IMR-90 (cell line): ENCODE results near the gene ZNF609. TPM values are rescaled to one million over a fixed set of nuclear protein-coding genes. Genes with fewer than 3 reads are reported as not detected.
A peak's percentile ranks its signal among the peaks of the same experiment; 100 is the strongest.

Source experiments
- ATAC-seq: fragments of 200-7000 bp; cut with Tn5 transposase; 2 replicates; pipeline ENCODE4 v1.9.1; 2020; ENCODE audit warnings: low read depth, mild to moderate bottlenecking, moderate library complexity
- BruUV-seq: library from RNA; stranded (reverse); fragments of 400-500 nt; replicated peaks from 2 replicates; lab custom pipeline; 2021; lab: Mats Ljungman, UMichigan
- CTCF ChIA-PET: fragments of 300-600 bp; formaldehyde crosslinking; extraction: SDS; loops from one replicate; lab custom pipeline; 2021; ENCODE audit warnings: antibody characterized with exemption; lab: Yijun Ruan, JAX
- POLR2A ChIA-PET: fragments of 300-600 bp; sonication (Branson Sonifier 250); formaldehyde crosslinking; loops from one replicate; lab custom pipeline; 2022; ENCODE audit warnings: antibody characterized with exemption; ENCODE audit not compliant: unreplicated experiment; lab: Charles Lee
- DNase-seq: peaks from one replicate; pipeline ENCODE4 v3.0.0; 2013
- H2AFZ ChIP-seq: replicated peaks from 2 replicates; pipeline ENCODE3; 2013; ENCODE audit warnings: low read length, mild to moderate bottlenecking; ENCODE audit not compliant: poor library complexity
- H2AK5ac ChIP-seq: 2 replicates; pipeline ENCODE4 v1.6.1; 2013; ENCODE audit warnings: low read depth, low read length, inconsistent platforms
- H2AK9ac ChIP-seq: replicated peaks from 2 replicates; pipeline ENCODE3; 2013; ENCODE audit warnings: mild to moderate bottlenecking, low read depth, low read length, moderate library complexity; ENCODE audit not compliant: poor library complexity
- H2BK120ac ChIP-seq: 2 replicates; pipeline ENCODE4 v1.6.1; 2013; ENCODE audit warnings: low read depth, low read length, inconsistent platforms
- H2BK15ac ChIP-seq: 3 replicates; pipeline ENCODE4 v1.6.1; 2013; ENCODE audit warnings: low read depth, low read length, inconsistent platforms
- H2BK20ac ChIP-seq: 2 replicates; pipeline ENCODE4 v1.6.1; 2013; ENCODE audit warnings: low read depth, mild to moderate bottlenecking, inconsistent platforms, low read length, moderate library complexity
- H2BK5ac ChIP-seq: 2 replicates; pipeline ENCODE4 v1.6.1; 2013; ENCODE audit warnings: mild to moderate bottlenecking, low read depth, low read length, inconsistent platforms; ENCODE audit not compliant: poor library complexity, severe bottlenecking
- H3K14ac ChIP-seq: replicated peaks from 2 replicates; pipeline ENCODE4 v1.6.1; 2013; ENCODE audit warnings: low read depth, low read length, inconsistent platforms
- H3K18ac ChIP-seq: 2 replicates; pipeline ENCODE4 v1.6.1; 2013; ENCODE audit warnings: low read depth, low read length, control low read depth
- H3K23ac ChIP-seq: 2 replicates; pipeline ENCODE4 v1.6.1; 2013; ENCODE audit warnings: low read depth, low read length, inconsistent platforms
- H3K27ac ChIP-seq: 2 replicates; pipeline ENCODE4 v1.5.1; 2013; ENCODE audit warnings: mild to moderate bottlenecking, control low read depth, low read length; ENCODE audit not compliant: insufficient read depth
- H3K27me3 ChIP-seq: 2 replicates; pipeline ENCODE4 v1.6.1; 2013; ENCODE audit warnings: low read length; ENCODE audit not compliant: control insufficient read depth, insufficient read depth
- H3K36me3 ChIP-seq: 2 replicates; pipeline ENCODE4 v1.6.1; 2013; ENCODE audit warnings: low read length, mixed read lengths; ENCODE audit not compliant: control insufficient read depth, insufficient read depth
- H3K4ac ChIP-seq: 2 replicates; pipeline ENCODE4 v1.6.1; 2013; ENCODE audit warnings: low read depth, low read length, inconsistent platforms
- H3K4me1 ChIP-seq: 2 replicates; pipeline ENCODE4 v1.6.1; 2013; ENCODE audit warnings: low read length, mixed read lengths; ENCODE audit not compliant: control insufficient read depth, insufficient read depth
- H3K4me2 ChIP-seq: 2 replicates; pipeline ENCODE4 v1.6.1; 2013; ENCODE audit warnings: low read depth, mild to moderate bottlenecking, control low read depth, low read length, moderate library complexity
- H3K4me3 ChIP-seq: 2 replicates; pipeline ENCODE4 v1.5.1; 2013; ENCODE audit warnings: low read depth, mild to moderate bottlenecking, control low read depth, low read length, moderate library complexity; ENCODE audit not compliant: insufficient read depth
- H3K56ac ChIP-seq: 2 replicates; pipeline ENCODE4 v1.6.1; 2013; ENCODE audit warnings: low read length, inconsistent platforms; ENCODE audit not compliant: insufficient read depth; ENCODE audit errors: extremely low read depth
- H3K79me1 ChIP-seq, 2 experiments: 2 replicates each; pipeline ENCODE4 v1.6.1; 2013; ENCODE audit warnings: low read length in 2 of 2, inconsistent platforms in 1 of 2, low read depth in 1 of 2
- H3K9ac ChIP-seq: 2 replicates; pipeline ENCODE4 v1.6.1; 2013; ENCODE audit warnings: low read depth, low read length, control low read depth
- H3K9me1 ChIP-seq: 2 replicates; pipeline ENCODE4 v1.6.1; 2013; ENCODE audit warnings: low read length, inconsistent platforms; ENCODE audit not compliant: insufficient read depth
- H3K9me3 ChIP-seq: 2 replicates; pipeline ENCODE4 v1.6.1; 2013; ENCODE audit warnings: low read length; ENCODE audit not compliant: control insufficient read depth, insufficient read depth
- H4K20me1 ChIP-seq: 2 replicates; pipeline ENCODE4 v1.6.1; 2013; ENCODE audit warnings: low read length, inconsistent platforms; ENCODE audit not compliant: insufficient read depth
- H4K5ac ChIP-seq: 2 replicates; pipeline ENCODE4 v1.6.1; 2013; ENCODE audit warnings: mild to moderate bottlenecking, low read depth, low read length, control low read depth
- H4K8ac ChIP-seq, 2 experiments: 2 replicates each; pipeline ENCODE4 v1.6.1; 2013; ENCODE audit warnings: low read depth in 2 of 2, low read length in 2 of 2, control low read depth in 1 of 2, inconsistent platforms in 1 of 2
- H4K91ac ChIP-seq: 2 replicates; pipeline ENCODE4 v1.6.1; 2013; ENCODE audit warnings: low read depth, low read length, inconsistent platforms; ENCODE audit not compliant: insufficient read depth
- BHLHE40 ChIP-seq: fragments of 150-350 bp; IDR thresholded peaks from 2 replicates; pipeline ENCODE4 v1.6.1; 2016; ENCODE audit warnings: mild to moderate bottlenecking, low read depth, low read length
- CEBPB ChIP-seq: IDR thresholded peaks from 2 replicates; pipeline ENCODE4 v1.6.1; 2012; ENCODE audit warnings: low read depth, low read length, improper control_type of control experiment
- CHD1 ChIP-seq: IDR thresholded peaks from 2 replicates; pipeline ENCODE4 v1.6.1; 2012; ENCODE audit warnings: low read depth, low read length, improper control_type of control experiment
- CTCF ChIP-seq: conservative IDR thresholded peaks from 2 replicates; pipeline ENCODE4 v1.5.1; 2012; ENCODE audit warnings: mild to moderate bottlenecking, low read depth, low read length, improper control_type of control experiment
- ELK1 ChIP-seq: fragments of 150-350 bp; IDR thresholded peaks from 2 replicates; pipeline ENCODE4 v1.6.1; 2016; ENCODE audit warnings: low read depth, mild to moderate bottlenecking, low read length, moderate library complexity, borderline replicate concordance
- FOS ChIP-seq: fragments of 150-350 bp; IDR thresholded peaks from 2 replicates; pipeline ENCODE4 v1.6.1; 2016; ENCODE audit warnings: low read depth, low read length
- MAFK ChIP-seq: IDR thresholded peaks from 2 replicates; pipeline ENCODE4 v1.6.1; 2012; ENCODE audit warnings: low read depth, low read length, improper control_type of control experiment
- MAZ ChIP-seq: IDR thresholded peaks from 2 replicates; pipeline ENCODE4 v1.6.1; 2012; ENCODE audit warnings: low read depth, mild to moderate bottlenecking, low read length, improper control_type of control experiment, moderate library complexity, borderline replicate concordance
- MXI1 ChIP-seq: IDR thresholded peaks from 2 replicates; pipeline ENCODE4 v1.6.1; 2012; ENCODE audit warnings: low read depth, mild to moderate bottlenecking, low read length, moderate library complexity, borderline replicate concordance
- NFE2L2 ChIP-seq: fragments of 150-350 bp; IDR thresholded peaks from 2 replicates; pipeline ENCODE4 v1.6.1; 2016; ENCODE audit warnings: low read depth, mild to moderate bottlenecking, low read length
- POLR2A ChIP-seq: IDR thresholded peaks from 2 replicates; pipeline ENCODE4 v1.6.1; 2012; ENCODE audit warnings: mild to moderate bottlenecking, low read depth, low read length
- RAD21 ChIP-seq: IDR thresholded peaks from 2 replicates; pipeline ENCODE4 v1.6.1; 2012; ENCODE audit warnings: low read length, improper control_type of control experiment
- RCOR1 ChIP-seq: IDR thresholded peaks from 2 replicates; pipeline ENCODE4 v1.6.1; 2012; ENCODE audit warnings: mild to moderate bottlenecking, low read length, improper control_type of control experiment; ENCODE audit not compliant: insufficient replicate concordance
- RFX5 ChIP-seq: IDR thresholded peaks from 2 replicates; pipeline ENCODE4 v1.8.0; 2012; ENCODE audit warnings: low read depth, mild to moderate bottlenecking, low read length, moderate library complexity
- SMC3 ChIP-seq: fragments of 150-350 bp; IDR thresholded peaks from 2 replicates; pipeline ENCODE4 v1.6.1; 2016; ENCODE audit warnings: low read depth, mild to moderate bottlenecking, antibody characterized with exemption, low read length, moderate library complexity
- USF2 ChIP-seq: fragments of 150-350 bp; IDR thresholded peaks from 2 replicates; pipeline ENCODE4 v1.6.1; 2017; ENCODE audit warnings: mild to moderate bottlenecking, antibody characterized with exemption, low read length, low read depth
- dilution Hi-C: fragments of 300-500 bp; cut with HindIII; formaldehyde crosslinking; loops from one replicate; pipeline ENCODE4 v1.14.3; 2018; ENCODE audit warnings: low sequenced_read_pairs; ENCODE audit not compliant: unreplicated experiment
- in situ Hi-C: fragments of 300-500 bp; cut with MboI; formaldehyde crosslinking; loops from 3 replicates; pipeline ENCODE4 v1.14.3; 2019; ENCODE audit warnings: low sequenced_read_pairs, inconsistent platforms, mixed read lengths
- intact Hi-C: fragments of 100-400 bp; cut with micrococcal nuclease; formaldehyde crosslinking; loops from 2 replicates; pipeline ENCODE4 v1.10.0; 2022
- polyA plus RNA-seq, 3 experiments: library from polyadenylated mRNA; depleted of rRNA; stranded (reverse); fragments of >200 nt; gene quantifications; 2 replicates each; pipeline ENCODE4 v1.2.3, GENCODE V29; 2012; ENCODE audit warnings: low replicate concordance in 1 of 3
- total RNA-seq: library from RNA; depleted of rRNA; stranded (reverse); fragments of >200 nt; gene quantifications from 2 replicates; pipeline ENCODE4 v1.2.3, GENCODE V29; 2012

The ZNF609 gene
- total and polyA plus RNA-seq, 2 of the 4 experiments (the other 2 are of a cell fraction), result 10.4 to 12.5 TPM

- peaks cover 75% of the 10 kb centered on the region for H4K20me1 ChIP-seq
- H2BK5ac ChIP-seq, result no peak overlapping the region
- no peak overlapping the region for H3K9ac ChIP-seq
- peaks cover 7% of the 10 kb centered on the region; the same call in 1 of the 2 replicates for H3K36me3 ChIP-seq
- dilution Hi-C loops (no loop called here), in situ Hi-C loops (no loop called here), intact Hi-C loops (no loop called here)
- no peak for TF ChIP-seq BHLHE40
- TF ChIP-seq FOS, result no peak
- no peak for TF ChIP-seq CTCF
- no peak for TF ChIP-seq USF2
- TF ChIP-seq CEBPB, result no peak
- no peak for TF ChIP-seq MAFK
- TF ChIP-seq MXI1, result no peak
- TF ChIP-seq POLR2A, result no peak
- TF ChIP-seq NFE2L2, result no peak
- no peak for TF ChIP-seq RAD21
- TF ChIP-seq ELK1, result no peak
- no peak for TF ChIP-seq CHD1
- TF ChIP-seq RCOR1, result no peak
- TF ChIP-seq SMC3, result no peak
- TF ChIP-seq RFX5, result no peak
- TF ChIP-seq MAZ, result no peak
- no peak overlapping the region for H3K56ac ChIP-seq
- ChIA-PET CTCF (no interaction called here), POLR2A (no interaction called here)
- BruUV-seq, result no TSS peak
- H2BK15ac ChIP-seq, result no peak overlapping the region
- H3K4me3 ChIP-seq, result no peak overlapping the region
- H4K8ac ChIP-seq, result no peak overlapping the region
- H3K18ac ChIP-seq, result no peak overlapping the region
- 0 out of 2 replicates have a peak overlapping the region, but pooled peaks have one; percentile 11 for H3K14ac ChIP-seq
- H2AFZ ChIP-seq, result no peak overlapping the region
- no peaks in the 10 kb centered on the region for H3K9me3 ChIP-seq
- peaks cover 27% of the 10 kb centered on the region for H3K4me1 ChIP-seq
- H2BK20ac ChIP-seq, result no peak overlapping the region
- H3K23ac ChIP-seq, result peak overlapping the region; percentile 60; the same call in 1 of the 2 replicates
- H3K4ac ChIP-seq, result no peak overlapping the region
- H3K9me1 ChIP-seq, result peaks cover 37% of the 10 kb centered on the region
- peaks cover 32 to 90% of the 10 kb centered on the region in 2 experiments; a peak in 3 of 4 replicates for H3K79me1 ChIP-seq
- H4K91ac ChIP-seq, result no peak overlapping the region
- no peak overlapping the region for H2AK9ac ChIP-seq
- H4K5ac ChIP-seq, result no peak overlapping the region
- no peaks in the 10 kb centered on the region for H3K27me3 ChIP-seq
- DNase-seq (no peak), ATAC-seq (no peak)
- no peak overlapping the region for H2AK5ac ChIP-seq
- peak overlapping the region; percentile 65; the same call in 1 of the 2 replicates for H3K4me2 ChIP-seq
- no peak overlapping the region for H2BK120ac ChIP-seq
- H3K27ac ChIP-seq, result no peak overlapping the region
Observed at GRCh38 chr15:64698823-64699222, 238.4 kb downstream of the ZNF609 start.
